Neutrophil (primary cell): ENCODE data around the gene OLFM3.

Source experiments
- H3K27ac ChIP-seq: fragments of 200-600 bp; sonication (generic); 2 replicates; pipeline ENCODE4 v1.5.1; 2016; ENCODE audit warnings: mild to moderate bottlenecking, moderate library complexity
- H3K27me3 ChIP-seq: fragments of 200-600 bp; sonication (generic); 2 replicates; pipeline ENCODE4 v1.6.0; 2016; ENCODE audit warnings: mild to moderate bottlenecking
- H3K36me3 ChIP-seq: fragments of 200-600 bp; sonication (generic); 2 replicates; pipeline ENCODE4 v1.5.1; 2017
- H3K4me1 ChIP-seq, 2 experiments: fragments of 200-600 bp in 1 of 2; sonication (generic) in 1 of 2; 1 replicate in 1 of 2; 2 replicates in 1 of 2; pipeline versions ENCODE4 v1.5.1 to v1.6.1; 2013 to 2016; ENCODE audit warnings: low read depth in 1 of 2, low read length in 1 of 2, mild to moderate bottlenecking in 1 of 2, moderate library complexity in 1 of 2; ENCODE audit not compliant: control insufficient read depth in 1 of 2, insufficient read depth in 1 of 2
- H3K4me3 ChIP-seq, 2 experiments: fragments of 200-600 bp in 1 of 2; sonication (generic) in 1 of 2; 1 replicate in 1 of 2; 2 replicates in 1 of 2; pipeline ENCODE4 v1.5.1; 2013 to 2016; ENCODE audit warnings: low read depth in 1 of 2, low read length in 1 of 2, mild to moderate bottlenecking in 1 of 2, moderate library complexity in 1 of 2
- H3K9me3 ChIP-seq: fragments of 200-600 bp; sonication (generic); 2 replicates; pipeline ENCODE4 v1.5.1; 2016
- CTCF ChIP-seq: fragments of 200-600 bp; sonication (generic); IDR thresholded peaks from 2 replicates; pipeline ENCODE4 v1.5.1; 2016; ENCODE audit warnings: antibody characterized with exemption

OLFM3 gene

GRCh38 chr1:101953623-101954022, 43.1 kb downstream of the OLFM3 start:
- TF ChIP-seq CTCF = no peak
- no peaks in the 10 kb centered on the region for H3K36me3 ChIP-seq
- H3K9me3 ChIP-seq = no peaks in the 10 kb centered on the region
- no peaks in the 10 kb centered on the region for H3K4me1 ChIP-seq
- H3K27me3 ChIP-seq = no peaks in the 10 kb centered on the region
- no peak overlapping the region for H3K27ac ChIP-seq
- no peak overlapping the region for H3K4me3 ChIP-seq

- Histone ChIP-seq H3K36me3 (no peaks in the 10 kb centered on the region), H3K4me1 (no peaks in the 10 kb centered on the region), H3K4me3 (no peak overlapping the region), H3K27me3 (no peaks in the 10 kb centered on the region), H3K9me3 (no peaks in the 10 kb centered on the region), H3K27ac (no peak overlapping the region)
- no peak for TF ChIP-seq CTCF
Observed at GRCh38 chr1:101945884-101946283, 50.8 kb downstream of the OLFM3 start.

DNA sequence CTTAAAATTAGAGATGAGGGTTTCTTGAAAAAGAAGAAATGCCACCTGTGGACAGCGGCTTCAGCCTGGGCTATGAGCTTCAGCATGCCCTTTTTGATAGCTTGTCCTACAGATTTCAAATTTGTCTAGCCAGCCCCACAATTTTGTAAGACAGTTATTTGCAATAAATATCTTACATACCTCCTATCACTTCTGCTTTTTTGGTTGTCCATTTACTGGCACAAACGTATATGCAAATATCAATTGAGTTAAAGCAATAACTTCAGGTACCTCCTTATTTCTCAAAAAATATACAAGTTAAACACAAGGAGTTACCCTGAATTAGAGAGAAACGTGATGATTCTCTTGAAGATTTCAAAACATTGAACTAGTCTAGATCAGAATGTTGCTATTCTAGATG, 53.5 kb downstream of the OLFM3 start:
- no peaks in the 10 kb centered on the region for H3K36me3 ChIP-seq
- no peaks in the 10 kb centered on the region for H3K27me3 ChIP-seq
- no peak overlapping the region for H3K27ac ChIP-seq
- H3K4me3 ChIP-seq = no peak overlapping the region
- H3K9me3 ChIP-seq = no peaks in the 10 kb centered on the region
- no peaks in the 10 kb centered on the region for H3K4me1 ChIP-seq
- TF ChIP-seq CTCF = no peak

GRCh38 chr1:101942516-101943193, 54.1 kb downstream of the OLFM3 start:
- no peak for TF ChIP-seq CTCF
- no peak overlapping the region for H3K27ac ChIP-seq
- H3K4me1 ChIP-seq = no peaks in the 10 kb centered on the region

DNA sequence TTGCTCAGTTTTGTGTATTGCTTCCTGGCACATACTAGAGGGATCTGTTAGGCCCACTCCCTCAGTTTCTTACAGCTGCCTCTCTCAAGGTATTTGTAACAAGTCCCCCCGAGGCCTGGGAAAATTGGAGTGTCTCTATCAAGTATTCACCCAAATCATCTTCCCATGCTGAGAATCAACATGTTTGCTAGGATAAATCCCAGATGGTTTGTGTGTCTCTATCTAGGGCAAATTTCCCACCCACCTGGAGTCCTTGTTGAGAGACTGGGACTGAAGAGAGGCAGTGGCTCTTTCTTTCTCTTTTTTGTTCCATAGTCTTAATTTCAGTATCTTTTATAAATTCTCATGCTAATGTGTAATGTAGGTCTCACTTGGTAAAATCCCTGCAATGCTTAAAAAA, 58.0 kb downstream of the OLFM3 start:
- H3K27ac ChIP-seq = no peak overlapping the region
- no peaks in the 10 kb centered on the region for H3K9me3 ChIP-seq
- H3K4me3 ChIP-seq = no peak overlapping the region
- TF ChIP-seq CTCF = no peak
- H3K36me3 ChIP-seq = no peaks in the 10 kb centered on the region
- H3K4me1 ChIP-seq = no peaks in the 10 kb centered on the region
- H3K27me3 ChIP-seq = no peaks in the 10 kb centered on the region

More at GRCh38 chr1:101942516-101943193, 54.1 kb downstream of the OLFM3 start:
- H3K4me3 ChIP-seq = no peak overlapping the region
- H3K36me3 ChIP-seq = no peaks in the 10 kb centered on the region
- no peaks in the 10 kb centered on the region for H3K9me3 ChIP-seq
- no peaks in the 10 kb centered on the region for H3K27me3 ChIP-seq
